ENCODE measurements around the gene FBXO48.

Gene FBXO48

GRCh38 chr2:68468801-68469200 is 1.7 kb upstream of the FBXO48 start:
- TF ChIP-seq, protein P1, sequence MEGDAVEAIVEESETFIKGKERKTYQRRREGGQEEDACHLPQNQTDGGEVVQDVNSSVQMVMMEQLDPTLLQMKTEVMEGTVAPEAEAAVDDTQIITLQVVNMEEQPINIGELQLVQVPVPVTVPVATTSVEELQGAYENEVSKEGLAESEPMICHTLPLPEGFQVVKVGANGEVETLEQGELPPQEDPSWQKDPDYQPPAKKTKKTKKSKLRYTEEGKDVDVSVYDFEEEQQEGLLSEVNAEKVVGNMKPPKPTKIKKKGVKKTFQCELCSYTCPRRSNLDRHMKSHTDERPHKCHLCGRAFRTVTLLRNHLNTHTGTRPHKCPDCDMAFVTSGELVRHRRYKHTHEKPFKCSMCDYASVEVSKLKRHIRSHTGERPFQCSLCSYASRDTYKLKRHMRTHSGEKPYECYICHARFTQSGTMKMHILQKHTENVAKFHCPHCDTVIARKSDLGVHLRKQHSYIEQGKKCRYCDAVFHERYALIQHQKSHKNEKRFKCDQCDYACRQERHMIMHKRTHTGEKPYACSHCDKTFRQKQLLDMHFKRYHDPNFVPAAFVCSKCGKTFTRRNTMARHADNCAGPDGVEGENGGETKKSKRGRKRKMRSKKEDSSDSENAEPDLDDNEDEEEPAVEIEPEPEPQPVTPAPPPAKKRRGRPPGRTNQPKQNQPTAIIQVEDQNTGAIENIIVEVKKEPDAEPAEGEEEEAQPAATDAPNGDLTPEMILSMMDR (IDR thresholded peaks at IDR 0.05) = no peak
- Mint-ChIP-seq H3K27ac (peak overlapping the region; percentile 10), H3K36me3 (ENCODE audit: low read depth) (peaks cover 4% of the 10 kb centered on the region), H3K9me3 (no peaks in the 10 kb centered on the region), H3K4me1 (peaks cover 58% of the 10 kb centered on the region), H3K4me3 (peak overlapping the region; percentile 96), H3K27me3 (ENCODE audit: low read depth, poor library complexity) (peaks cover 3% of the 10 kb centered on the region)
- no peak for DNase-seq

DNA sequence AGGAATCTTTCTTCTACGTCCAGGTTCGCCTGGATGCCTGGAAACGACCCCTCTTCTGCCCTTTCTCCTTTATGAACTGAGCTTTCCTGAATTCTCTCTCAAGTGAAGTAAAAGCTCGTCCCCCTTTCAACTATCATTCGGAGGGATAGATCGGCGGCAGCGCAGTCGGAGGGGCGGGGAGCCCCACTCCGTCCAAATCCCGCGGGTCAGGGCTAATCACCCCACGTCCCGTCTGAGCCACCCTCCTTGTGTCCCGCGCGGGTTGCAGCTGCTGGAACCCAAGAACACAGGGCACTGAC is 367 bp downstream of the FBXO48 start:
- TF ChIP-seq, protein P1 (IDR thresholded peaks at IDR 0.05) = no peak
- Mint-ChIP-seq H3K4me1 (peaks cover 48% of the 10 kb centered on the region), H3K9me3 (no peaks in the 10 kb centered on the region), H3K27me3 (ENCODE audit: low read depth, poor library complexity) (peaks cover 3% of the 10 kb centered on the region), H3K4me3 (peak overlapping the region; percentile 96), H3K36me3 (ENCODE audit: low read depth) (no peaks in the 10 kb centered on the region), H3K27ac (peak overlapping the region; percentile 95)
- no peak for DNase-seq

GRCh38 chr2:68466361-68466777 is 725 bp downstream of the FBXO48 start:
- no peaks in the 10 kb centered on the region for H3K9me3 Mint-ChIP-seq
- H3K27ac Mint-ChIP-seq = peak overlapping the region; percentile 95
- no peak for DNase-seq
- no peaks in the 10 kb centered on the region for H3K36me3 Mint-ChIP-seq (ENCODE audit: low read depth)
- H3K27me3 Mint-ChIP-seq (ENCODE audit: low read depth, poor library complexity) = peaks cover 3% of the 10 kb centered on the region
- TF ChIP-seq, protein P1 (IDR thresholded peaks at IDR 0.05) = no peak
- H3K4me1 Mint-ChIP-seq = peaks cover 45% of the 10 kb centered on the region
- peak overlapping the region; percentile 96 for H3K4me3 Mint-ChIP-seq

GRCh38 chr2:68465081-68465916 is 1.8 kb downstream of the FBXO48 start:
- H3K27ac Mint-ChIP-seq = no peak overlapping the region
- H3K4me3 Mint-ChIP-seq = peak overlapping the region; percentile 96
- peaks cover 34% of the 10 kb centered on the region for H3K4me1 Mint-ChIP-seq

GRCh38 chr2:68464651-68465050 is 2.4 kb downstream of the FBXO48 start:
- TF ChIP-seq, protein P1 (IDR thresholded peaks at IDR 0.05) = no peak
- H3K27ac Mint-ChIP-seq = no peak overlapping the region
- DNase-seq = no peak
- H3K4me1 Mint-ChIP-seq = peaks cover 27% of the 10 kb centered on the region
- no peaks in the 10 kb centered on the region for H3K9me3 Mint-ChIP-seq
- H3K36me3 Mint-ChIP-seq (ENCODE audit: low read depth) = no peaks in the 10 kb centered on the region
- H3K4me3 Mint-ChIP-seq = no peak overlapping the region
- peaks cover 3% of the 10 kb centered on the region for H3K27me3 Mint-ChIP-seq (ENCODE audit: low read depth, poor library complexity)

More at GRCh38 chr2:68465081-68465916, 1.8 kb downstream of the FBXO48 start:
- DNase-seq = no peak
- Mint-ChIP-seq H3K9me3 (no peaks in the 10 kb centered on the region), H3K36me3 (ENCODE audit: low read depth) (no peaks in the 10 kb centered on the region), H3K27me3 (ENCODE audit: low read depth, poor library complexity) (peaks cover 3% of the 10 kb centered on the region)
- TF ChIP-seq, protein P1 (IDR thresholded peaks at IDR 0.05) = no peak
